ENCODE data around the gene TTC7B. TPM values are rescaled to one million over a fixed set of nuclear protein-coding genes. Genes with fewer than 3 reads are reported as not detected.

The TTC7B gene
- total RNA-seq, 4 donors from 2014 or later: 14.3 to 48.9 (median 32.5) TPM

GRCh38 chr14:90491221-90491885 is 324.9 kb downstream of the TTC7B start:
- DNase-seq (ENCODE audit: low spot score in 2 of 2): no peak
- TF ChIP-seq CTCF (IDR thresholded peaks at IDR 0.05) (no peak), POLR2AphosphoS5 (IDR thresholded peaks at IDR 0.05) (no peak), POLR2A (IDR thresholded peaks at IDR 0.05) (no peak), EP300 (IDR thresholded peaks at IDR 0.05) (no peak)
- WGBS: 53% methylated on average over 4 of the region's 9 CpGs
- peaks cover 10% of the 10 kb centered on the region for H3K4me1 ChIP-seq
- H3K27me3 ChIP-seq: no peaks in the 10 kb centered on the region
- no peaks in the 10 kb centered on the region for H3K36me3 ChIP-seq
- no peak overlapping the region for H3K27ac ChIP-seq
- H3K9me3 ChIP-seq: no peaks in the 10 kb centered on the region
- no peak overlapping the region for H3K4me3 ChIP-seq

DNA sequence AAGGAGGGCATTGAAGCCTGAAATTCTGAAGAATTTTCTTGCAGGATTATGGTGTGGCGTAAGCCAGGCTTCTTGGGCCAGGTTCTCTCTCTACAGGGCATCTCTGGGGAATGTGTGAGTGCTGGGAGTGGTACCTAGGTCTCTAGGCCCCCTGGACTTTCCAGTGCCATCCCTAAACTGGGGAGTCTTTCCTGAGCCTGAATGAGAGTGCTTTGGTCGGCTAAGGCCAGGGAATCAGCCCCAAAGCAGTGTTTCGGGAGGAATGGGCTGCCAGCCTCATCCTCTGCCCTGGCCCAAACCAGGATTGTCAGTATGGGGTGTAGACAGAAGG is 325.5 kb downstream of the TTC7B start:
- H3K4me1 ChIP-seq: peaks cover 10% of the 10 kb centered on the region
- TF ChIP-seq POLR2AphosphoS5 (IDR thresholded peaks at IDR 0.05): no peak
- TF ChIP-seq CTCF (IDR thresholded peaks at IDR 0.05): no peak
- no peak for TF ChIP-seq POLR2A (IDR thresholded peaks at IDR 0.05)
- no peak overlapping the region for H3K27ac ChIP-seq
- H3K27me3 ChIP-seq: no peaks in the 10 kb centered on the region
- DNase-seq (ENCODE audit: low spot score in 2 of 2): no peak
- WGBS: 100% methylated on average over 1 of the region's 3 CpGs
- H3K36me3 ChIP-seq: no peaks in the 10 kb centered on the region
- H3K4me3 ChIP-seq: no peak overlapping the region
- no peaks in the 10 kb centered on the region for H3K9me3 ChIP-seq

- DNase-seq (ENCODE audit: low spot score in 2 of 2): no peak
- Histone ChIP-seq H3K4me3 (no peak overlapping the region), H3K36me3 (no peaks in the 10 kb centered on the region), H3K4me1 (peaks cover 10% of the 10 kb centered on the region), H3K27me3 (no peaks in the 10 kb centered on the region), H3K9me3 (no peaks in the 10 kb centered on the region), H3K27ac (no peak overlapping the region)
- TF ChIP-seq POLR2A (IDR thresholded peaks at IDR 0.05) (no peak), POLR2AphosphoS5 (IDR thresholded peaks at IDR 0.05) (no peak), EP300 (IDR thresholded peaks at IDR 0.05) (no peak), CTCF (IDR thresholded peaks at IDR 0.05) (no peak)
- 90% methylated on average over 8 of the region's 8 CpGs for WGBS
Observed at GRCh38 chr14:90489916-90490719, 326.1 kb downstream of the TTC7B start.

- TF ChIP-seq CTCF (IDR thresholded peaks at IDR 0.05) (no peak), POLR2AphosphoS5 (IDR thresholded peaks at IDR 0.05) (no peak), EP300 (IDR thresholded peaks at IDR 0.05) (no peak), POLR2A (IDR thresholded peaks at IDR 0.05) (no peak)
- Histone ChIP-seq H3K4me3 (no peak overlapping the region), H3K4me1 (peaks cover 10% of the 10 kb centered on the region), H3K36me3 (no peaks in the 10 kb centered on the region), H3K27me3 (no peaks in the 10 kb centered on the region), H3K9me3 (no peaks in the 10 kb centered on the region), H3K27ac (no peak overlapping the region)
- DNase-seq (ENCODE audit: low spot score in 2 of 2): no peak
- WGBS: 87% methylated on average over 2 of the region's 4 CpGs
Observed at GRCh38 chr14:90489306-90489705, 326.9 kb downstream of the TTC7B start.

DNA sequence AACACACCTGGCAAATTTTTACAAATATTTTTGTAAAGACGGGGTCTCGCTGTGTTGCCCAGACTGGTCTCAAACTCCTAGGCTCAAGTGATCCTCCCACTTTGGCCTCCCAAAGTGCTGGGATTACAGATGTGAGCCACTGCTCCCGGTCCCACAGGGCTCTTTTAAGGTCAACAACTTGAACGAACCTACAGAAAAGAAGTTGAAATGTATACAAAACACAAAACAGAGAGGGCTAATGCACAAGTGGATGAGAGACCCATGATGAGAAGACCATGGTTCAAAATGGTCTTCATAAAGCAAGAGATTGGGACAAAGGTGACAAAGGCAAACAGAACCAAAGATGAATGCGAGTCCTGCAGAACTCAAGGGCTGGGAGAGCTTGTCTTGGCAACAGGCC is 328.0 kb downstream of the TTC7B start:
- no peak for DNase-seq (ENCODE audit: low spot score in 2 of 2)
- no peaks in the 10 kb centered on the region for H3K9me3 ChIP-seq
- H3K27ac ChIP-seq: no peak overlapping the region
- H3K4me1 ChIP-seq: peaks cover 13% of the 10 kb centered on the region
- no peak for TF ChIP-seq CTCF (IDR thresholded peaks at IDR 0.05)
- no peak for TF ChIP-seq POLR2AphosphoS5 (IDR thresholded peaks at IDR 0.05)
- no peak for TF ChIP-seq EP300 (IDR thresholded peaks at IDR 0.05)
- no peak for TF ChIP-seq POLR2A (IDR thresholded peaks at IDR 0.05)
- 86% methylated on average over 5 of the region's 5 CpGs for WGBS
- no peak overlapping the region for H3K4me3 ChIP-seq
- peaks cover 4% of the 10 kb centered on the region for H3K27me3 ChIP-seq
- H3K36me3 ChIP-seq: no peaks in the 10 kb centered on the region
